GM21576 (cell line): Measurements from ENCODE around the gene SPPL2B.

Experiments used
- ATAC-seq: cut with Tn5 transposase; IDR thresholded peaks from one replicate; pipeline ENCODE4 v1.9.1; 2021; ENCODE audit warnings: mild to moderate bottlenecking, moderate library complexity; ENCODE audit not compliant: unreplicated experiment

Gene SPPL2B

GRCh38 chr19:2321565-2322283, 6.8 kb upstream of the SPPL2B start:
- ATAC-seq = no peak

GRCh38 chr19:2323707-2324106, 4.8 kb upstream of the SPPL2B start:
- no peak for ATAC-seq

GRCh38 chr19:2324220-2324948, 4.1 kb upstream of the SPPL2B start:
- no peak for ATAC-seq

DNA sequence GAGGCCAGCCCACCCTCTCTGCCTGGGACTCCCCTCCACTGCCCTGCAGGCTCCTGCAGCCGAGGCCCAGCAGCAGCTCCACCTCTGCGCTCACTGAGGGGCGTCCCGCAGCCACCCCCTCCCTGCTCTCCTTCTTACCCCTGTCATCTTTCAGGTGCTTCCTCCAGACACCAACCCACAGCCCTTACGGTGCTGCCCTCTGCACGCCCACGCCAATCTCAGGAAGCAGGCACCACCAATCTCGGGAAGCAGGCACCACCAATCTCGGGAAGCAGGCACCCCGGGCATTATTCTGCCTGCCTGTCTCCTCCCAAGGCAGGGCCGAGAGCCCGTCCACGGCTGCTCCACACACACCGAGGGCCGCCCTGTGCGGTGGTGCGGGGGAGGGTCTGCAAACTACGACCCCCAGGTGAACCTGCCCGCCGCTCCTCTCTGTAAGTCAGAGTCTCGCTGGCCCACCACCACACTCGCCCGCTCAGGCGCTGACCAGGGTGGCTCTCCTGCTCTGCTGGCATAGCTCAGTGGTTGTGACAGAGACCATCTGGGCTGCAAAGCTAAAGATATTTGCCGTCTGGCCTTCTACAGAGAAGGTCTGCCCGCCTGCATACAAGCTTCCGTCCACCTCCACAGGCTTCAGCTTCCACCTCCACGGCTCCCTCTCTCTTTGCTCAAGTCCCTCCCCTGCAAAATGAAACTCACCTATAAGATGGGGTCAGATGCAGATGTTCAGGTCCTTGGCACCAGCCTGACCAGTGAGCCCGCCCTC, 3.0 kb upstream of the SPPL2B start:
- ATAC-seq = no peak

GRCh38 chr19:2326699-2327360, 1.7 kb upstream of the SPPL2B start:
- no peak for ATAC-seq

- ATAC-seq = no peak
These were observed 597 bp upstream of the SPPL2B start for GRCh38 chr19:2327773-2328400.

- ATAC-seq = no peak
These were observed 630 bp downstream of the SPPL2B start for GRCh38 chr19:2329149-2329478.

DNA sequence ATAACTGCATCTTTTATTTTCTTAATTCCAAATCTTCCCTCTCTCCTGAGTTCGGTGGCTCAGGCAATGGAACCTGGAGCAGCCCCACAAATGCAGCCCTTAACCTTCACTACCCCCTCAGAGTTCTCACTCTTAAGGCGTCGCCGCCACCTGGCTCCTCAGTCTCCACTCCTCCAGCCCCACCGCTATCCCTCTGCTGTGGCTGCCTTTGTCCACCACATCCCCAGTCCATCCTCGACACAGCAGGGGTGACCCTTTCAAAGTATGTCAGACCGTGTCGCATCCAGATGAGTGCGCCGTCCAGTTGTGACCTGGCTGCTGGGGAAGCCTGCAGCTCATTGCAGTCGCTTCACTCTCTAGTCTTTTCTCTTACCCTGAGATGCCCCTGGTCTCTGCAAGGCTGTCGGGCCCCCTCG, 1.0 kb downstream of the SPPL2B start:
- ATAC-seq = no peak

- ATAC-seq = no peak
These were observed 1.8 kb downstream of the SPPL2B start for GRCh38 chr19:2330255-2330631.

GRCh38 chr19:2330632-2331284, 2.3 kb downstream of the SPPL2B start:
- ATAC-seq = no peak

- ATAC-seq = no peak
These were observed 3.2 kb downstream of the SPPL2B start for GRCh38 chr19:2331601-2332246.

- no peak for ATAC-seq
These were observed 4.0 kb downstream of the SPPL2B start for GRCh38 chr19:2332341-2333026.

DNA sequence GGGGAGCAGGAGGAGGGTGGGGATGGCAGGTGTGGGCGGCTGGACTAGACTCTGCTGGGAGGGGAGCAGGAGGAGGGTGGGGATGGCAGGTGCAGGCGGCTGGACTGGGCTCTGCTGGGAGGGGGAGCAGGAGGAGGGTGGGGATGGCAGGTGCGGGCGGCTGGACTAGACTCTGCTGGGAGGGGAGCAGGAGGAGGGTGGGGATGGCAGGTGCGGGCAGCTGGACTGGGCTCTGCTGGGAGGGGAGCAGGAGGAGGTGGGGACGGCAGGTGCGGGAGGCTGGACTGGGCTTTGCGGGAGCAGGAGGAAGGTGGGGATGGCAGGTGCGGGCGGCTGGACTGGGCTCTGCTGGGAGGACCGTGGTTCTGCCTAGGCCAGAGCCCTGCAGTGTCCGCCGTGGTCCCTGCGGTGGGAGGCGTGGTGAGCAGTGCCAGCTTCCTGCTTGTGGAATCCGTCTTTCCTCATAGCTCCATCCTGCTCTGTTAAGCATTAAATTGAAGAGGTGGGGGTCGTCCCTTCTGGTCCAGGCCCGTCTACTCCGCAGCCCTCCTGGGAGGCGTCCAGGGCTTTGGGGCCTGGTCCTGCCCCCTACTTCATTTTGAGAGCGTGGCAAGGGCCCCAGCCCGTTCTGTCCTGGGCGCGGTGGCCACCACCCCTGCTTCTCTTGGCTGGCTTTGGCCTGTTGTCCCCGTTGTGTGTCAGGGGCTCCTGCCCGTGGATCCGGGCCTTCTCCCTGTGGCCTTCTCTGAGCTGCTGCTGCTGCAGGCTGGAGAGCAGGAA, 4.7 kb downstream of the SPPL2B start:
- ATAC-seq = no peak

DNA sequence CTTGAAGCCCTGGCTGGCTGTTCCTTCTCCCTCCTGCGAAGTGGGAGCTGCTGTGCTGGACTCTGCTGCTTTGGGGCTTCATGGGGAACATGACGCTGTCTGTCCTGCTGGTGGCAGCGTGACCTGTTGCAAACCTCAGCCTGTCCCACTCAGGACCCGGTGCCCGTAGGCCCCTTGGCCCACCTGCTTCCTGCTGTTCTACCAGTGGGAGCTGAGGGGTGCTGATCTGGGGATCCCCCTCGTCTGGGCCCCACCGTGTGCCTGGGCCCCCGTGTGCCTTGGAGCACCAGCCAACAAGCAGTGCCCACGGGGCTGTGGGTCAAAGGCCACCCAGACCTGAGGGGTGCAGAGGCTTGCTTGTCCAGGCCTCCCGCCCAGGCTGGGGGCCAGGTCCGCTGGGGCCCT, 5.3 kb downstream of the SPPL2B start:
- no peak for ATAC-seq

- ATAC-seq = no peak
These were observed 5.9 kb downstream of the SPPL2B start for GRCh38 chr19:2334426-2334825.

DNA sequence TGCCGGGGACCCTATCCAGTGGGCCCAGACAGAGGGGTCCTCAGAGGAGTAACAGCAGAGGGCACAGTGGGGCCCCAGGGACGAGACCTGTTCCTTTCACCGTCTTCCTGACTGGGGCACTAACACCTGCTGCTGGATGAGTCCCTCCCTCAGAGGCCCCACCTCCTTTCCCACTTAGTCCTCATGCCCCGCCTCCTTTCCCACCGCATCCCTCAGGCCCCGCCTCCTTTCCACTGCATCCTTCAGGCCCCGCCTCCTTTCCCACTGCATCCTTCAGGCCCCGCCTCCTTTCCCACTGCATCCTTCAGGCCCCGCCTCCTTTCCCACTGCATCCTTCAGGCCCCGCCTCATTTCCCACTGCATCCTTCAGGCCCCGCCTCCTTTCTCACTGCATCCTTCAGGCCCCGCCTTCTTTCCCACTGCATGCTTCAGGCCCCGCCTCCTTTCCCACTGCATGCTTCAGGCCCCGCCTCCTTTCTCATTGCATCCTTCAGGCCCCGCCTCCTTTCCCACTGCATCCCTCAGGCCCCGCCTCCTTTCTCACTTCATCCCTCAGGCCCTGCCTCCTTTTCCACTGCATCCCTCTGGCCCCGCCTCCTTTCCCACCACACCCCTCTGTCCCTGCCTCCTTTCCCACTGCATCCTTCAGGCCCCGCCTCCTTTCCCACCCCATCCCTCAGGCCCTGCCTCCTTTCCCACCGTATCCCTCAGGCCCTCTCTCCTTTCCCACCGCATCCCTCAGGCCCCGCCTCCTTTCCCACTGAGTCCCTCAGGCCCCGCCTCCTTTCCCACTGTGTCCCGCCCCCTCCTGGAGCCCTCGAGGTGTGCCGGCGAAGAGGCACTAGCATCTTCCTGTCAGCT, 6.7 kb downstream of the SPPL2B start:
- ATAC-seq = no peak

DNA sequence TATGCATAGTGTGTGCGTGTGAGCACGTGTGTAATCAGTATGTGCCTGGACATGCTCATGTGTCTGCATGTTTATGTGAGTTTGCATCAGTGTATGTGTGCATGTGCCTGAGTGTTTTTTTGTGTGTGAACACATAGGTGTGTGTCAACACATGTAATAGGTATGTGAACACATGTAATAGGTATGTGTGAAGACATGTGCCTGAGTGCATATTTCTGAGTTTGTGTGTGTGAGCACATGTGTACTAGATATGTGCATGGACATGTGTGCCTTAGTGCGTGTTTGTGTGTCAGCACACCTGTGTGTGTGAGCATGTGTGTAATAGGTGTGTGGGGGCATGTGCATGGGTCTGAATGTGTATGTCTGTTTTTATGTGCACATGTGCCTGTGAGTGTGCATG, 7.4 kb downstream of the SPPL2B start:
- ATAC-seq = no peak
